Measurements from ENCODE around the gene FKBP5. TPM values are rescaled to one million over a fixed set of nuclear protein-coding genes. Genes with fewer than 3 reads are reported as not detected.

Gene FKBP5
- total and polyA plus RNA-seq, 9 donors, result 36.2 to 231 (median 142) TPM

- Histone ChIP-seq H3K4me3 (peak overlapping the region; percentile 91), H3K27me3 (no peaks in the 10 kb centered on the region), H3K27ac (peak overlapping the region; percentile 90 to 92), H3K4me1 (ENCODE audit: insufficient read depth) (peaks cover 14% of the 10 kb centered on the region), H3K9me3 (no peaks in the 10 kb centered on the region), H3K36me3 (no peaks in the 10 kb centered on the region)
- peak; percentile 54 to 75 (median 64) for DNase-seq
- TF ChIP-seq, protein P1, sequence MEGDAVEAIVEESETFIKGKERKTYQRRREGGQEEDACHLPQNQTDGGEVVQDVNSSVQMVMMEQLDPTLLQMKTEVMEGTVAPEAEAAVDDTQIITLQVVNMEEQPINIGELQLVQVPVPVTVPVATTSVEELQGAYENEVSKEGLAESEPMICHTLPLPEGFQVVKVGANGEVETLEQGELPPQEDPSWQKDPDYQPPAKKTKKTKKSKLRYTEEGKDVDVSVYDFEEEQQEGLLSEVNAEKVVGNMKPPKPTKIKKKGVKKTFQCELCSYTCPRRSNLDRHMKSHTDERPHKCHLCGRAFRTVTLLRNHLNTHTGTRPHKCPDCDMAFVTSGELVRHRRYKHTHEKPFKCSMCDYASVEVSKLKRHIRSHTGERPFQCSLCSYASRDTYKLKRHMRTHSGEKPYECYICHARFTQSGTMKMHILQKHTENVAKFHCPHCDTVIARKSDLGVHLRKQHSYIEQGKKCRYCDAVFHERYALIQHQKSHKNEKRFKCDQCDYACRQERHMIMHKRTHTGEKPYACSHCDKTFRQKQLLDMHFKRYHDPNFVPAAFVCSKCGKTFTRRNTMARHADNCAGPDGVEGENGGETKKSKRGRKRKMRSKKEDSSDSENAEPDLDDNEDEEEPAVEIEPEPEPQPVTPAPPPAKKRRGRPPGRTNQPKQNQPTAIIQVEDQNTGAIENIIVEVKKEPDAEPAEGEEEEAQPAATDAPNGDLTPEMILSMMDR (IDR thresholded peaks at IDR 0.05), result no peak
- TF ChIP-seq EP300 (IDR thresholded peaks at IDR 0.05) (no peak), POLR2A (IDR thresholded peaks at IDR 0.05) (no peak)
- intact Hi-C loops (cut with DNase I), result loop anchor here in 3 of 4 donors (2.0 to 10.0 kb wide), 4 partner anchors 39 to 103 kb away; no protein-coding TSS in a partner anchor
- whole genome bisulfite sequencing, 3 donors, result 0 to 1% (median 0%) methylated on average over 58 to 100 of the region's 100 CpGs
Measured at GRCh38 chr6:35687658-35688604, 784 bp downstream of the FKBP5 start.

- intact Hi-C loops (cut with DNase I), result loop anchor here in 3 of 4 donors (5.0 to 10.0 kb wide), 3 partner anchors 40 to 102 kb away; no protein-coding TSS in a partner anchor
- H3K27ac ChIP-seq, result peak overlapping the region; percentile 90 to 92
- H3K36me3 ChIP-seq, result no peaks in the 10 kb centered on the region
- 18 to 22% (median 20%) methylated on average over 4 of the region's 4 CpGs for WGBS, 3 donors
- H3K27me3 ChIP-seq, result no peaks in the 10 kb centered on the region
- no peak for DNase-seq
- no peaks in the 10 kb centered on the region for H3K9me3 ChIP-seq
- peaks cover 14% of the 10 kb centered on the region for H3K4me1 ChIP-seq (ENCODE audit: insufficient read depth)
- H3K4me3 ChIP-seq, result peak overlapping the region; percentile 91
- TF ChIP-seq EP300 (IDR thresholded peaks at IDR 0.05) (no peak), POLR2A (IDR thresholded peaks at IDR 0.05) (no peak)
- TF ChIP-seq, protein P1 (IDR thresholded peaks at IDR 0.05), result no peak
Measured at GRCh38 chr6:35686873-35687555, 1.7 kb downstream of the FKBP5 start.

DNA sequence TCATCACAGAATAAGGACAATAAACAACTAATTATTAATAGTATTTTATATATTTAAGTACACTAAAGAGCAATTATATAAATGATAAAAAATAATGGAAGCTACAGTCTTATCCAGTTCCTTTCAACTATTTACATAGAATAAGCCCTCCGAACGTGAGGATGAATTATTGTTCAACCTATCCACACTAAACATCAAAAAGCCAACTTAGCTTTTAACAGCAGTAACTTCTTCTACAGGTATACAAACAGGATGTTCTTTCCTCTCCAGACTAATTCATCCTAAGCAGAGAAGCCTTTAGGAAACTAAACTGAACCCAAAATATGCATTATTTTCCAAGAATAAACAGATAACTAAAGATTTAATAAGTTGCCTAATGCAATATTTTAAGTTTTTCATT, 2.3 kb downstream of the FKBP5 start:
- no peak for DNase-seq
- 17 to 22% (median 21%) methylated on average over 2 of the region's 2 CpGs for WGBS, 3 donors
- intact Hi-C loops (cut with DNase I), result loop anchor here in 3 of 4 donors (5.0 to 10.0 kb wide), 3 partner anchors 41 to 102 kb away; no protein-coding TSS in a partner anchor
- H3K9me3 ChIP-seq, result no peaks in the 10 kb centered on the region
- peak overlapping the region in 1 of 2 donors; percentile 90 for H3K27ac ChIP-seq
- TF ChIP-seq, protein P1 (IDR thresholded peaks at IDR 0.05), result no peak
- TF ChIP-seq POLR2A (IDR thresholded peaks at IDR 0.05) (no peak), EP300 (IDR thresholded peaks at IDR 0.05) (no peak)
- peak overlapping the region; percentile 91 for H3K4me3 ChIP-seq
- H3K27me3 ChIP-seq, result no peaks in the 10 kb centered on the region
- H3K4me1 ChIP-seq (ENCODE audit: insufficient read depth), result peaks cover 11% of the 10 kb centered on the region
- H3K36me3 ChIP-seq, result no peaks in the 10 kb centered on the region

- no peaks in the 10 kb centered on the region for H3K36me3 ChIP-seq
Measured at GRCh38 chr6:35683267-35683666, 5.4 kb downstream of the FKBP5 start.

More at GRCh38 chr6:35683267-35683666, 5.4 kb downstream of the FKBP5 start:
- no peak for TF ChIP-seq EP300 (IDR thresholded peaks at IDR 0.05)
- TF ChIP-seq, protein P1 (IDR thresholded peaks at IDR 0.05), result no peak
- TF ChIP-seq POLR2A (IDR thresholded peaks at IDR 0.05), result no peak
- no peaks in the 10 kb centered on the region for H3K9me3 ChIP-seq
- intact Hi-C loops (cut with DNase I), result loop anchor here in 1 of 4 donors (10.0 kb wide), 1 partner anchor 98 kb away; no protein-coding TSS in a partner anchor
- peaks cover 11% of the 10 kb centered on the region for H3K4me1 ChIP-seq (ENCODE audit: insufficient read depth)
- no peaks in the 10 kb centered on the region for H3K27me3 ChIP-seq
- H3K4me3 ChIP-seq, result no peak overlapping the region
- H3K27ac ChIP-seq, result no peak overlapping the region
- no peak for DNase-seq

Measured in ovary (tissue), 9 donors.